Uterus (tissue), 4 donors: ENCODE results near the gene SCT. TPM values are rescaled to one million over a fixed set of nuclear protein-coding genes. Genes with fewer than 3 reads are reported as not detected.

Experiments
- DNase-seq, 2 donors: peaks; one replicate each; pipeline ENCODE4 v3.0.0-alpha.2; 2019 to 2020
- H3K27ac ChIP-seq, 2 donors: fragments of 200-600 bp; sonication (generic); 1 replicate in 1 of 2; 2 replicates in 1 of 2; pipeline ENCODE4 v1.5.1; 2016 to 2018
- H3K27me3 ChIP-seq, 2 donors: fragments of 200-600 bp; sonication (generic); one replicate each; pipeline ENCODE4 v1.5.1; 2018 to 2019; ENCODE audit warnings: control low read depth in 1 of 2
- H3K36me3 ChIP-seq, 2 donors: fragments of 200-600 bp; sonication (generic); one replicate each; pipeline ENCODE4 v1.5.1; 2019; ENCODE audit warnings: control low read depth in 1 of 2
- H3K4me1 ChIP-seq, 2 donors: fragments of 200-600 bp; sonication (generic); one replicate each; pipeline ENCODE4 v1.5.1; 2018 to 2019; ENCODE audit warnings: control low read depth in 1 of 2
- H3K4me3 ChIP-seq, 2 donors: fragments of 200-600 bp; sonication (generic); 1 replicate in 1 of 2; 2 replicates in 1 of 2; pipeline ENCODE4 v1.5.1; 2018 to 2019; ENCODE audit warnings: mild to moderate bottlenecking in 1 of 2
- H3K9me3 ChIP-seq, 2 donors: fragments of 200-600 bp; sonication (generic); one replicate each; pipeline ENCODE4 v1.5.1; 2019; ENCODE audit warnings: control low read depth in 1 of 2
- POLR2A ChIP-seq, 2 donors: fragments of 450-650 bp; IDR thresholded peaks; one replicate each; pipeline ENCODE4 v1.6.1; 2016; ENCODE audit warnings: antibody characterized with exemption in 2 of 2, mild to moderate bottlenecking in 1 of 2, moderate library complexity in 1 of 2
- intact Hi-C: fragments of 100-400 bp; cut with DNase I; formaldehyde crosslinking; loops from one replicate; pipeline ENCODE4 v1.15.1; 2023; ENCODE audit warnings: low total_unique reads
- total RNA-seq, 4 donors: library from RNA; depleted of rRNA in 3 of 4; stranded (reverse); fragments of >200 nt in 3 of 4; gene quantifications; one replicate each; pipeline versions ENCODE4 v1.1.0 to v1.2.4, GENCODE V29; 2014 to 2023
- TF ChIP-seq, protein P1 (sequence below), 4 experiments: fragments of 200-600 bp in 2 of 4; fragments of 450-650 bp in 2 of 4; sonication (generic) in 2 of 4; IDR thresholded peaks; one replicate each; pipeline ENCODE4 v1.5.1; 2016 to 2019; ENCODE audit warnings: antibody characterized with exemption in 4 of 4, mild to moderate bottlenecking in 2 of 4, moderate library complexity in 1 of 4
- donor health status: DM: yes; HTN: yes; CAD: no.

The SCT gene
- total RNA-seq, 4 donors from 2014 or later = not detected

DNA sequence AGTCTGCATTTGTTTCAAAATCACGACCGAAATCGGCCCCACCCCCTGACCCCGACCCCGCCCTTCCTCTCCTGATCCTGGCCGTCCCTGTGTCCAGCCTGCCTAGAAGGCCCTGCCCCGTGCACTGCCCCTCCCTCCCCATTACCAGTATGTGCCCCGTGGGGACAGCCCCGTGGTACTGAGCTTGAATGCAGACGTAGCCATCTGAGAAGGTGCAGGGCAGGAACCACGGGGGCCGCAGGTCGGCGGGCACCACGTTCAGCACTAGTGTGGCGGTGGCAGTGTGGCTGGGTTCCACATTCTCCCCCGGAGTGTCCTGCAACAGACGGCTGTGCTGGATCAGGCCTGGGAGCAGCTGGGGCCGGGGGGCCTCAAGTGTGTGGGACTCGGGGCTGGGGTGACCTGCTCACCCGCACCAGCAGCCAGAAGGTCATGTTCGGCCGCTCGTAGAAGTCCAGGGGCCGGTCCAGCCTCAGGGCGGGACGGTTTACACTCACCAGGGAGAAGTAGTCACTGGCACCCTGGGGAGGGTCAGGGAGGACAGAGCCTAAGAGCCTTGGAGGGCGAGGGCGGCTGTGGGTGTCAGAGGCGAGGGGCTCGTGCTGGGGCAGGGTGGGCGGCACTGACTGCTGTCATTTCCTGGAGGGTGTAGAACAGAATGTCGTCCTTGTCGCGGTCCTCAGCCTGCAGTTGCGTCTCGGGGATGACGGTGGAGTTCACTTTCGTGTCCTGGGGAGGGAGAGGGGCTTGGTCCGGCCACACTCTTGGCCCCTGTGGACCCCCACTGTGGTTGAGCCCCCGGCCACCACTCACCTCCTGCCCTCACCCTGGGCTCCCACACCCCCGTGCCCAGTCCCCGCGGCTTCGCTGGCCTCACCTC lies 5.8 kb downstream of the SCT start:
- TF ChIP-seq, protein P1, sequence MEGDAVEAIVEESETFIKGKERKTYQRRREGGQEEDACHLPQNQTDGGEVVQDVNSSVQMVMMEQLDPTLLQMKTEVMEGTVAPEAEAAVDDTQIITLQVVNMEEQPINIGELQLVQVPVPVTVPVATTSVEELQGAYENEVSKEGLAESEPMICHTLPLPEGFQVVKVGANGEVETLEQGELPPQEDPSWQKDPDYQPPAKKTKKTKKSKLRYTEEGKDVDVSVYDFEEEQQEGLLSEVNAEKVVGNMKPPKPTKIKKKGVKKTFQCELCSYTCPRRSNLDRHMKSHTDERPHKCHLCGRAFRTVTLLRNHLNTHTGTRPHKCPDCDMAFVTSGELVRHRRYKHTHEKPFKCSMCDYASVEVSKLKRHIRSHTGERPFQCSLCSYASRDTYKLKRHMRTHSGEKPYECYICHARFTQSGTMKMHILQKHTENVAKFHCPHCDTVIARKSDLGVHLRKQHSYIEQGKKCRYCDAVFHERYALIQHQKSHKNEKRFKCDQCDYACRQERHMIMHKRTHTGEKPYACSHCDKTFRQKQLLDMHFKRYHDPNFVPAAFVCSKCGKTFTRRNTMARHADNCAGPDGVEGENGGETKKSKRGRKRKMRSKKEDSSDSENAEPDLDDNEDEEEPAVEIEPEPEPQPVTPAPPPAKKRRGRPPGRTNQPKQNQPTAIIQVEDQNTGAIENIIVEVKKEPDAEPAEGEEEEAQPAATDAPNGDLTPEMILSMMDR (IDR thresholded peaks at IDR 0.05) = no peak
- TF ChIP-seq POLR2A (IDR thresholded peaks at IDR 0.05) = no peak
- DNase-seq = no peak
- Histone ChIP-seq H3K36me3 (no peaks in the 10 kb centered on the region), H3K27me3 (no peaks in the 10 kb centered on the region), H3K27ac (no peak overlapping the region), H3K4me3 (no peak overlapping the region), H3K9me3 (no peaks in the 10 kb centered on the region), H3K4me1 (peaks cover 0 to 5% of the 10 kb centered on the region in 2 donors)
- intact Hi-C loops = no loop called here

- H3K9me3 ChIP-seq = no peaks in the 10 kb centered on the region
- H3K4me1 ChIP-seq = peaks cover 0 to 7% of the 10 kb centered on the region in 2 donors
- intact Hi-C loops = no loop called here
- no peaks in the 10 kb centered on the region for H3K36me3 ChIP-seq
- TF ChIP-seq POLR2A (IDR thresholded peaks at IDR 0.05) = no peak
- TF ChIP-seq, protein P1 (IDR thresholded peaks at IDR 0.05) = no peak
- H3K27ac ChIP-seq = no peak overlapping the region
- no peaks in the 10 kb centered on the region for H3K27me3 ChIP-seq
- H3K4me3 ChIP-seq = no peak overlapping the region
- no peak for DNase-seq
Observed at GRCh38 chr11:620201-620600, 6.8 kb downstream of the SCT start.

DNA sequence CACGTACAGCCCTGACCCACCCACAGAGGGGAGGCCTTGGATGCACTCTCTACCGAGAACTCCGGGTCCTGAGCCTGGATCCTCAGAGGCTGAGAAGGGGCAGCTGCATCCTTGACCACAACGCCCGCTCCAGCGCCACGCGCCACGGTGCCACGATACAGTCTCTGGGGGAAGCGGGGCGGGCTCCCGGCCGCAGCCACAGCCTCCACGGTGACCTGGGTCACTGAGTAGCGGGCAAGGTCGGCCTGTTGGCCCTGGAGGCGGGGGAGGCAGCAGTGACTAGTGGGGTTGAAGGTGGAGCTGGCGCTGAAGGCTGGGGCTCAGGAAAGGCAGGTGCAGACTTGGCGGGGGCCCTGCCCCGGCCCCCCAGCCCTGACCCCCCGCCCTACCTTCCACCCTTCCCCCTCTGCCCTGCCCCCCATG lies 7.3 kb downstream of the SCT start:
- TF ChIP-seq, protein P1 (IDR thresholded peaks at IDR 0.05) = no peak
- TF ChIP-seq POLR2A (IDR thresholded peaks at IDR 0.05) = no peak
- Histone ChIP-seq H3K27me3 (no peaks in the 10 kb centered on the region), H3K4me1 (peaks cover 0 to 7% of the 10 kb centered on the region in 2 donors), H3K9me3 (no peaks in the 10 kb centered on the region), H3K27ac (no peak overlapping the region), H3K4me3 (no peak overlapping the region), H3K36me3 (no peaks in the 10 kb centered on the region)
- no peak for DNase-seq
- intact Hi-C loops = no loop called here

GRCh38 chr11:618856-619627 lies 7.9 kb downstream of the SCT start:
- DNase-seq = no peak

More at GRCh38 chr11:618856-619627, 7.9 kb downstream of the SCT start:
- H3K4me1 ChIP-seq = peaks cover 0 to 7% of the 10 kb centered on the region in 2 donors
- no peak for TF ChIP-seq POLR2A (IDR thresholded peaks at IDR 0.05)
- TF ChIP-seq, protein P1 (IDR thresholded peaks at IDR 0.05) = no peak
- no peaks in the 10 kb centered on the region for H3K9me3 ChIP-seq
- H3K27me3 ChIP-seq = no peaks in the 10 kb centered on the region
- H3K36me3 ChIP-seq = no peaks in the 10 kb centered on the region
- intact Hi-C loops = no loop called here
- no peak overlapping the region for H3K27ac ChIP-seq
- no peak overlapping the region for H3K4me3 ChIP-seq
